Neural cell (in vitro differentiated cells): ENCODE results near the gene DPM2. TPM values are rescaled to one million over a fixed set of nuclear protein-coding genes. Genes with fewer than 3 reads are reported as not detected.

Source experiments
- H2AFZ ChIP-seq: fragments of 200-600, 300-800 bp; sonication (generic), shearing (Covaris generic); 2 replicates; pipeline ENCODE4 v1.6.0; 2014; ENCODE audit warnings: low read depth, mild to moderate bottlenecking, antibody characterized with exemption, low read length, moderate library complexity
- H3F3A ChIP-seq: fragments of 200-600 bp; shearing (Covaris generic); 2 replicates; pipeline ENCODE4 v1.6.1; 2016; ENCODE audit warnings: mild to moderate bottlenecking, moderate library complexity, mixed read lengths, antibody characterized with exemption, low read length; ENCODE audit not compliant: insufficient read depth, poor library complexity, severe bottlenecking
- H3K27ac ChIP-seq: fragments of 200-600, 300-800 bp; sonication (generic), shearing (Covaris generic); 2 replicates; pipeline ENCODE4 v1.5.1; 2014; ENCODE audit warnings: mild to moderate bottlenecking, low read length, moderate library complexity
- H3K27me3 ChIP-seq: fragments of 300-800, 200-600 bp; sonication (generic), shearing (Covaris generic); 2 replicates; pipeline ENCODE4 v1.6.0; 2014; ENCODE audit warnings: mild to moderate bottlenecking, low read depth, low read length, moderate library complexity; ENCODE audit not compliant: insufficient read depth
- H3K36me3 ChIP-seq: fragments of 300-800, 200-600 bp; sonication (generic), shearing (Covaris generic); 2 replicates; pipeline ENCODE4 v1.5.1; 2014; ENCODE audit warnings: mild to moderate bottlenecking, antibody characterized with exemption, low read length, moderate library complexity; ENCODE audit not compliant: insufficient read depth
- H3K4me2 ChIP-seq: fragments of 300-800, 200-600 bp; sonication (generic), shearing (Covaris generic); 2 replicates; pipeline ENCODE4 v1.6.0; 2014; ENCODE audit warnings: mild to moderate bottlenecking, low read length
- H3K4me3 ChIP-seq: fragments of 300-800, 200-600 bp; sonication (generic), shearing (Covaris generic); 2 replicates; pipeline ENCODE4 v1.5.1; 2014; ENCODE audit warnings: mild to moderate bottlenecking, low read length, moderate library complexity
- H3K79me2 ChIP-seq: fragments of 200-600 bp; shearing (Covaris generic); replicated peaks from 2 replicates; pipeline ENCODE4 v1.6.0; 2014; ENCODE audit warnings: mild to moderate bottlenecking, low read length, moderate library complexity; ENCODE audit not compliant: insufficient read depth
- H3K9ac ChIP-seq: fragments of 300-800, 200-600 bp; sonication (generic), shearing (Covaris generic); 2 replicates; pipeline ENCODE4 v1.6.1; 2016; ENCODE audit warnings: mild to moderate bottlenecking, low read length, mixed read lengths
- H3K9me2 ChIP-seq: fragments of 200-600 bp; shearing (Covaris generic); 2 replicates; pipeline ENCODE4 v1.6.1; 2016; ENCODE audit warnings: mild to moderate bottlenecking, low read length, mixed read lengths; ENCODE audit not compliant: insufficient read depth
- H3K9me3 ChIP-seq: fragments of 200-600, 300-800 bp; sonication (generic), shearing (Covaris generic); 2 replicates; pipeline ENCODE4 v1.6.1; 2016; ENCODE audit warnings: mild to moderate bottlenecking, mixed run types, low read length, moderate library complexity, mixed read lengths
- H4K20me1 ChIP-seq: fragments of 200-600 bp; shearing (Covaris generic); 2 replicates; pipeline ENCODE4 v1.6.1; 2016; ENCODE audit warnings: mild to moderate bottlenecking, mixed run types; ENCODE audit not compliant: insufficient read depth
- CTCF ChIP-seq: fragments of 450-650 bp; IDR thresholded peaks from 2 replicates; pipeline ENCODE4 v1.5.1; 2014; ENCODE audit warnings: antibody characterized with exemption, mild to moderate bottlenecking, moderate library complexity; ENCODE audit not compliant: poor library complexity, severe bottlenecking
- EP300 ChIP-seq: fragments of 450-650 bp; conservative IDR thresholded peaks from 2 replicates; pipeline ENCODE4 v1.6.1; 2014; ENCODE audit warnings: antibody characterized with exemption, mild to moderate bottlenecking, moderate library complexity; ENCODE audit not compliant: poor library complexity, severe bottlenecking
- EZH2 ChIP-seq: fragments of 200-600, 300-800 bp; shearing (Covaris generic), sonication (generic); IDR thresholded peaks from 2 replicates; pipeline ENCODE4 v1.6.1; 2014; ENCODE audit warnings: antibody characterized with exemption, low read length, borderline replicate concordance, mild to moderate bottlenecking; ENCODE audit not compliant: insufficient read depth, poor library complexity, severe bottlenecking
- MXI1 ChIP-seq: fragments of 450-650 bp; conservative IDR thresholded peaks from 2 replicates; pipeline ENCODE4 v1.6.1; 2014; ENCODE audit warnings: antibody characterized with exemption, mild to moderate bottlenecking; ENCODE audit not compliant: poor library complexity, severe bottlenecking
- POLR2AphosphoS5 ChIP-seq: IDR thresholded peaks from 2 replicates; pipeline ENCODE4 v1.6.1; 2012
- RAD21 ChIP-seq: fragments of 450-650 bp; conservative IDR thresholded peaks from 2 replicates; pipeline ENCODE4 v1.6.1; 2014; ENCODE audit warnings: antibody characterized with exemption, mild to moderate bottlenecking, moderate library complexity
- REST ChIP-seq: IDR thresholded peaks from 2 replicates; pipeline ENCODE4 v1.6.1; 2012; ENCODE audit warnings: borderline replicate concordance
- SMC3 ChIP-seq: fragments of 450-650 bp; conservative IDR thresholded peaks from 2 replicates; pipeline ENCODE4 v1.6.1; 2014; ENCODE audit warnings: antibody characterized with exemption, mild to moderate bottlenecking, moderate library complexity; ENCODE audit not compliant: poor library complexity
- TAF1 ChIP-seq: IDR thresholded peaks from 2 replicates; pipeline ENCODE4 v1.6.1; 2012; ENCODE audit warnings: low read depth
- polyA plus RNA-seq: library from polyadenylated mRNA; depleted of rRNA; stranded (reverse); fragments of >200 nt; gene quantifications from 2 replicates; pipeline ENCODE4 v1.2.3, GENCODE V29; 2014

The DPM2 gene
- polyA plus RNA-seq, 1 donor from 2014 or later = 30.5 TPM

GRCh38 chr9:127968700-127969383 is 31.2 kb upstream of the DPM2 start:
- no peak overlapping the region for H3K4me3 ChIP-seq
- H3K9ac ChIP-seq = no peak overlapping the region
- no peaks in the 10 kb centered on the region for H3K36me3 ChIP-seq
- peak overlapping the region; percentile 63 for H3K27ac ChIP-seq
- H4K20me1 ChIP-seq = no peaks in the 10 kb centered on the region
- no peaks in the 10 kb centered on the region for H3K27me3 ChIP-seq
- H3F3A ChIP-seq = no peaks in the 10 kb centered on the region
- no peak overlapping the region for H3K4me2 ChIP-seq
- TF ChIP-seq EZH2 (no peak), POLR2AphosphoS5 (no peak), RAD21 (no peak), SMC3 (no peak), REST (no peak), TAF1 (no peak), MXI1 (no peak), CTCF (no peak), EP300 (no peak)
- no peaks in the 10 kb centered on the region for H3K9me2 ChIP-seq
- no peaks in the 10 kb centered on the region for H3K9me3 ChIP-seq
- H2AFZ ChIP-seq = no peak overlapping the region
- H3K79me2 ChIP-seq = peaks cover 38% of the 10 kb centered on the region

GRCh38 chr9:127968042-127968441 is 30.4 kb upstream of the DPM2 start:
- H3K4me2 ChIP-seq = no peak overlapping the region
- H3K9ac ChIP-seq = no peak overlapping the region
- no peak overlapping the region for H3K27ac ChIP-seq

More at GRCh38 chr9:127968042-127968441, 30.4 kb upstream of the DPM2 start:
- H3K27me3 ChIP-seq = no peaks in the 10 kb centered on the region
- no peaks in the 10 kb centered on the region for H3K9me2 ChIP-seq
- peaks cover 36% of the 10 kb centered on the region for H3K79me2 ChIP-seq
- H2AFZ ChIP-seq = no peak overlapping the region
- H3K9me3 ChIP-seq = no peaks in the 10 kb centered on the region
- no peaks in the 10 kb centered on the region for H4K20me1 ChIP-seq
- no peaks in the 10 kb centered on the region for H3F3A ChIP-seq
- TF ChIP-seq MXI1 (no peak), EZH2 (no peak)
- no peak overlapping the region for H3K4me3 ChIP-seq
- H3K36me3 ChIP-seq = no peaks in the 10 kb centered on the region
